Muscle layer of duodenum (tissue), 2 donors: ENCODE results near the gene UNKL.

Experiments
- H3K27ac ChIP-seq: one replicate; pipeline ENCODE4 v1.7.0; 2013; ENCODE audit warnings: mild to moderate bottlenecking, low read length
- H3K27me3 ChIP-seq: one replicate; pipeline ENCODE4 v1.7.0; 2013; ENCODE audit warnings: low read depth, mild to moderate bottlenecking, control low read depth, low read length
- H3K36me3 ChIP-seq, 2 donors: one replicate each; pipeline ENCODE4 v1.7.0; 2013; ENCODE audit warnings: low read length in 2 of 2, control low read depth in 1 of 2, mild to moderate bottlenecking in 1 of 2; ENCODE audit not compliant: insufficient read depth in 2 of 2, control insufficient read depth in 1 of 2
- H3K4me1 ChIP-seq, 2 donors: one replicate each; pipeline ENCODE4 v1.7.0; 2013; ENCODE audit warnings: low read length in 2 of 2, mild to moderate bottlenecking in 2 of 2, control low read depth in 1 of 2, moderate library complexity in 1 of 2; ENCODE audit not compliant: insufficient read depth in 2 of 2, control insufficient read depth in 1 of 2
- H3K4me3 ChIP-seq, 2 donors: one replicate each; pipeline ENCODE4 v1.7.0; 2013; ENCODE audit warnings: low read length in 2 of 2, low read depth in 1 of 2, mild to moderate bottlenecking in 1 of 2
- H3K9me3 ChIP-seq, 2 donors: one replicate each; pipeline ENCODE4 v1.7.0; 2013; ENCODE audit warnings: low read length in 2 of 2, control low read depth in 1 of 2, mild to moderate bottlenecking in 1 of 2; ENCODE audit not compliant: control insufficient read depth in 1 of 2
- donor health status: healthy.

UNKL gene

GRCh38 chr16:1320658-1321240 lies 93.8 kb downstream of the UNKL start:
- H3K36me3 ChIP-seq, result peaks cover 48 to 88% of the 10 kb centered on the region in 2 donors
- no peaks in the 10 kb centered on the region for H3K27me3 ChIP-seq
- H3K4me1 ChIP-seq, result no peaks in the 10 kb centered on the region
- no peak overlapping the region for H3K27ac ChIP-seq
- H3K9me3 ChIP-seq, result no peaks in the 10 kb centered on the region
- H3K4me3 ChIP-seq, result no peak overlapping the region

GRCh38 chr16:1320097-1320496 lies 94.4 kb downstream of the UNKL start:
- no peaks in the 10 kb centered on the region for H3K4me1 ChIP-seq
- no peak overlapping the region for H3K27ac ChIP-seq
- H3K4me3 ChIP-seq, result no peak overlapping the region
- H3K9me3 ChIP-seq, result no peaks in the 10 kb centered on the region
- H3K36me3 ChIP-seq, result peaks cover 52 to 88% of the 10 kb centered on the region in 2 donors
- H3K27me3 ChIP-seq, result no peaks in the 10 kb centered on the region

- no peaks in the 10 kb centered on the region for H3K9me3 ChIP-seq
- H3K36me3 ChIP-seq, result peaks cover 48 to 89% of the 10 kb centered on the region in 2 donors
- peaks cover 0 to 7% of the 10 kb centered on the region in 2 donors for H3K4me1 ChIP-seq
- no peak overlapping the region for H3K27ac ChIP-seq
- H3K27me3 ChIP-seq, result no peaks in the 10 kb centered on the region
- H3K4me3 ChIP-seq, result no peak overlapping the region
These were observed 95.5 kb downstream of the UNKL start for GRCh38 chr16:1319041-1319440.

- no peaks in the 10 kb centered on the region for H3K9me3 ChIP-seq
- no peaks in the 10 kb centered on the region for H3K27me3 ChIP-seq
- H3K27ac ChIP-seq, result no peak overlapping the region
- H3K4me3 ChIP-seq, result no peak overlapping the region
- peaks cover 47 to 85% of the 10 kb centered on the region in 2 donors for H3K36me3 ChIP-seq
- peaks cover 0 to 15% of the 10 kb centered on the region in 2 donors for H3K4me1 ChIP-seq
These were observed 96.3 kb downstream of the UNKL start for GRCh38 chr16:1318268-1318545.

GRCh38 chr16:1317479-1318267 lies 96.8 kb downstream of the UNKL start:
- peaks cover 47 to 83% of the 10 kb centered on the region in 2 donors for H3K36me3 ChIP-seq
- no peak overlapping the region for H3K4me3 ChIP-seq
- H3K27ac ChIP-seq, result no peak overlapping the region
- no peaks in the 10 kb centered on the region for H3K9me3 ChIP-seq
- H3K4me1 ChIP-seq, result peaks cover 0 to 20% of the 10 kb centered on the region in 2 donors
- no peaks in the 10 kb centered on the region for H3K27me3 ChIP-seq

GRCh38 chr16:1316033-1316405 lies 98.5 kb downstream of the UNKL start:
- no peak overlapping the region for H3K27ac ChIP-seq
- H3K27me3 ChIP-seq, result no peaks in the 10 kb centered on the region
- peaks cover 50 to 73% of the 10 kb centered on the region in 2 donors for H3K36me3 ChIP-seq
- H3K9me3 ChIP-seq, result no peaks in the 10 kb centered on the region
- H3K4me3 ChIP-seq, result no peak overlapping the region
- H3K4me1 ChIP-seq, result peaks cover 7 to 37% of the 10 kb centered on the region in 2 donors

- Histone ChIP-seq H3K4me1 (peaks cover 10 to 43% of the 10 kb centered on the region in 2 donors), H3K4me3 (no peak overlapping the region), H3K9me3 (no peaks in the 10 kb centered on the region), H3K36me3 (peaks cover 49 to 67% of the 10 kb centered on the region in 2 donors), H3K27me3 (no peaks in the 10 kb centered on the region), H3K27ac (no peak overlapping the region)
These were observed 99.1 kb downstream of the UNKL start for GRCh38 chr16:1315081-1316032.

GRCh38 chr16:1314399-1315068 lies 100.0 kb downstream of the UNKL start:
- Histone ChIP-seq H3K9me3 (no peaks in the 10 kb centered on the region), H3K27me3 (no peaks in the 10 kb centered on the region), H3K4me1 (peaks cover 10 to 48% of the 10 kb centered on the region in 2 donors), H3K36me3 (peaks cover 41 to 59% of the 10 kb centered on the region in 2 donors), H3K27ac (no peak overlapping the region), H3K4me3 (no peak overlapping the region)

GRCh38 chr16:1313721-1314369 lies 100.7 kb downstream of the UNKL start:
- Histone ChIP-seq H3K4me1 (peaks cover 10 to 48% of the 10 kb centered on the region in 2 donors), H3K36me3 (peaks cover 35 to 52% of the 10 kb centered on the region in 2 donors), H3K4me3 (no peak overlapping the region), H3K9me3 (no peaks in the 10 kb centered on the region), H3K27me3 (no peaks in the 10 kb centered on the region), H3K27ac (no peak overlapping the region)
